ENCODE data around the gene TANK. TPM values are rescaled to one million over a fixed set of nuclear protein-coding genes. Genes with fewer than 3 reads are reported as not detected.
A peak's percentile ranks its signal among the peaks of the same experiment; 100 is the strongest.
"Not testable (repeated sequence)": the region's sequence is repeated elsewhere in the genome, so short reads cannot be mapped to it uniquely, and the experiment has no call there.

Gene TANK
- total RNA-seq, 2 experiments from 2014 or later: 133 to 147 TPM

DNA sequence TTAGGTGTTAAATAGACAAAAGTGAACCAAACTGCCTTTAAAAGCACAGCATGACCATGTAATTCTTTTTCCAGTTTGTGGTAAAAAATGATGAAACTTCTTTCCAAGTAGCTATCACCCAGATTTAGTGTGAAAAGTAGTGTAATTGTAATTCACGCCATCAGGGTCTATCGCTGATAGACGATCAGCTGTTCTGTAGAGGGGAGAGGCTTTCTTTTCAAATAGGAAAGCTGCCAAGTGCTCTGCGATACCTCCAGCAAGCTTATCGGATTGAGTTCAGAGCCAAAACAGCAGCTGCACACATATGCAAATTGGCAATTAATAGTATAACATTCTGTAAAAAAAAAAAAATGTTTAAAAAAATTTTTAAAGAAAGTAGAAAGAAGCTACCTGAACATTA lies 86.1 kb downstream of the TANK start:
- H3K27me3 Mint-ChIP-seq: peaks cover 17% of the 10 kb centered on the region
- DNase-seq (no peak), ATAC-seq (no peak)
- CTCF ChIA-PET: interaction anchor here (1.0 kb wide), 1 partner anchor 9 kb away, joined by 3 read pairs; no protein-coding TSS in a partner anchor
- peaks cover 13% of the 10 kb centered on the region for H3K36me3 Mint-ChIP-seq
- peak overlapping the region; percentile 90 for H3K27ac Mint-ChIP-seq
- H3K4me3 Mint-ChIP-seq: peak overlapping the region; percentile 86
- H3K9me3 Mint-ChIP-seq (ENCODE audit: low read depth): no peaks in the 10 kb centered on the region
- peaks cover 46% of the 10 kb centered on the region for H3K4me1 Mint-ChIP-seq

- H3K9me3 Mint-ChIP-seq (ENCODE audit: low read depth): no peaks in the 10 kb centered on the region
- peaks cover 17% of the 10 kb centered on the region for H3K4me1 Mint-ChIP-seq
- no peak overlapping the region for H3K4me3 Mint-ChIP-seq
- peaks cover 12% of the 10 kb centered on the region for H3K27me3 Mint-ChIP-seq
- DNase-seq (no peak), ATAC-seq (peak; percentile 69)
- H3K36me3 Mint-ChIP-seq: peaks cover 9% of the 10 kb centered on the region
- H3K27ac Mint-ChIP-seq: no peak overlapping the region
- CTCF ChIA-PET: interaction anchor here (0.7 to 2.5 kb wide), 10 partner anchors 8 to 51 kb away, joined by 3 to 7 read pairs (median 4); no protein-coding TSS in a partner anchor
These were observed 90.7 kb downstream of the TANK start for GRCh38 chr2:161250864-161251436.

DNA sequence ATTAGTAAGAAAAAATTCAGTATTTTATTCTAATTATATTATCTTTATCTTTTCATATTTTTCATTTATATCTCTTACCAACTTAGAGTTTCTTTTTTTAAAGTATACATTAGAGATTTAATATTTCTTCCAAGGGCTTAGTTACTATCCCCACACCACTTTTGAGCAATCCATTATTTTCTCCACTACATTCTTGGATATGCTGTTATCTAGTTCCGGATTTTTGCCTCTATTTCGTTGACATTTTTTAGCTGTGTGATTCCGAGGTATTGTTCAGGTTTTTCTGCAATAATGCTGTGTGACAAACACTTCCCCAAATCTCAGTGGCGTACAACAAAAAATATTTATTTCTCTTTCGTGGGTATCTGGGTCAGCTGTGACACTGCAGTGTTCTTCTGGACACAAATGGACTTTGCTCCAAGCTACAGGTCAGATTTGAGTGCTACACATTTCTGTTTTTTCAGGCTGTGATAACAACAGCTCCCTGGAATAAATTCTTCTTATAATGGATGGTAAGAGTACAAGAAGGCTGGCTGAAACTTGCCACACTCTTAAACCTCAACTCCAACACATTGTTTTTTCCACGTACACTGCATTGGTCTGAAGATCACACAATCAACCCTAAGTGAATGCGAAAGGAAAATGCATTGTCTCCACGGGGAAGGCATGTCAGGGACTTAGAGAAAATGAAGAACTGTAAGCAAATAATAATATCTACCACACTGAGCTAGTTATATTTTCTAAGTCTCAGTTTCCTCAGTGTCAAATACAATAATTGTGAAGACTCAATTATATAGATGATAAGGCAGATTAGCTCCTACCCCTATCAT lies 97.1 kb downstream of the TANK start:
- Mint-ChIP-seq H3K27ac (no peak overlapping the region), H3K4me1 (no peaks in the 10 kb centered on the region), H3K9me3 (ENCODE audit: low read depth) (no peaks in the 10 kb centered on the region), H3K36me3 (peaks cover 1% of the 10 kb centered on the region), H3K4me3 (no peak overlapping the region), H3K27me3 (peaks cover 3% of the 10 kb centered on the region)
- CTCF ChIA-PET: no interaction called here
- DNase-seq (no peak), ATAC-seq (no peak)

GRCh38 chr2:161265874-161266273 lies 105.6 kb downstream of the TANK start:
- Mint-ChIP-seq H3K27me3 (peaks cover 13% of the 10 kb centered on the region), H3K36me3 (no peaks in the 10 kb centered on the region), H3K4me1 (no peaks in the 10 kb centered on the region), H3K4me3 (no peak overlapping the region), H3K27ac (no peak overlapping the region), H3K9me3 (ENCODE audit: low read depth) (no peaks in the 10 kb centered on the region)
- CTCF ChIA-PET: interaction anchor here (1.1 kb wide), 1 partner anchor 18 kb away, joined by 3 read pairs; no protein-coding TSS in a partner anchor
- ATAC-seq (no peak), DNase-seq (no peak)

- ATAC-seq (no peak), DNase-seq (no peak)
- Mint-ChIP-seq H3K4me1 (peaks cover 2% of the 10 kb centered on the region), H3K4me3 (no peak overlapping the region), H3K9me3 (ENCODE audit: low read depth) (no peaks in the 10 kb centered on the region), H3K27me3 (peaks cover 20% of the 10 kb centered on the region), H3K36me3 (no peaks in the 10 kb centered on the region), H3K27ac (no peak overlapping the region)
- CTCF ChIA-PET: no interaction called here
These were observed 108.9 kb downstream of the TANK start for GRCh38 chr2:161269111-161269510.

DNA sequence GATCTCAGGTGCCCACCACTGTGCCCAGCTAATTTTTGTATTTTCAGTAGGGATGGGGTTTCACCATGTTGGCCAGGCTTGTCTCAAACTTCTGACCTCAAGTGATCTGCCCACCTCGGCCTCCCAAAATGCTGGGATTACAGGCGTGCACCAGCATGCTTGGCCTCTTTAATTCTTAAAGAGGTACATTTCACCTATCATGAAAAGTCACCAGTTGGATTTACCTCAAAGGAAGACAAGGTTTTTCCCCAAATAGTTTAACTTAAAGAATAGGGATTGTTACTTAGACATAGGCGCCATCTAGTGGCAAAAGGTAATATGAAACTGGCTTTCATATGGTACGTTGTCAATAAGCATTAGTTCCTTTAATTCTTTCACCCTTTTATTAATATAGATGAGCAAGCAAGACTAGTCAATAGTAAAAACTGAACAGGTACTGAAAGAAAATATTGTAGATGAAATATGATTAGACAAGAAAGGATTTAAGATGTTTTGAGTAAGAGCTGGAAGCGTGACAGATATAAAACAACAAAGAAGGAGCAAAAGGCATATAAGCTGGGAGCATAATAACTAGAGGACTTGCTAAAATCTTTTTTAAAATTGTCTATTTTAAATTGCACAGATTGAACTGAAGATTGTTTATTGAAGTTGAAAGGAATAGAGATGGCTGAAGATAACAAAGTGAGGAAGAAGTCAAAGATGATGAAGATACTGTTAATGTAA lies 113.0 kb downstream of the TANK start:
- Mint-ChIP-seq H3K9me3 (ENCODE audit: low read depth) (no peaks in the 10 kb centered on the region), H3K36me3 (no peaks in the 10 kb centered on the region), H3K4me3 (no peak overlapping the region), H3K4me1 (peaks cover 2% of the 10 kb centered on the region), H3K27me3 (peaks cover 29% of the 10 kb centered on the region), H3K27ac (no peak overlapping the region)
- DNase-seq (no peak), ATAC-seq (peak; percentile 67)
- CTCF ChIA-PET: interaction anchor here (0.7 to 1.8 kb wide), 14 partner anchors 8 to 210 kb away, joined by 3 to 8 read pairs (median 3); partner anchors contain the start of gene TBR1

- DNase-seq; H3K27ac Mint-ChIP-seq; ATAC-seq; H3K9me3 Mint-ChIP-seq (ENCODE audit: low read depth); CTCF ChIA-PET; H3K4me3 Mint-ChIP-seq; H3K4me1 Mint-ChIP-seq; H3K36me3 Mint-ChIP-seq: not testable (repeated sequence)
- H3K27me3 Mint-ChIP-seq: peaks cover 29% of the 10 kb centered on the region
These were observed 118.5 kb downstream of the TANK start for GRCh38 chr2:161278564-161279229.

DNA sequence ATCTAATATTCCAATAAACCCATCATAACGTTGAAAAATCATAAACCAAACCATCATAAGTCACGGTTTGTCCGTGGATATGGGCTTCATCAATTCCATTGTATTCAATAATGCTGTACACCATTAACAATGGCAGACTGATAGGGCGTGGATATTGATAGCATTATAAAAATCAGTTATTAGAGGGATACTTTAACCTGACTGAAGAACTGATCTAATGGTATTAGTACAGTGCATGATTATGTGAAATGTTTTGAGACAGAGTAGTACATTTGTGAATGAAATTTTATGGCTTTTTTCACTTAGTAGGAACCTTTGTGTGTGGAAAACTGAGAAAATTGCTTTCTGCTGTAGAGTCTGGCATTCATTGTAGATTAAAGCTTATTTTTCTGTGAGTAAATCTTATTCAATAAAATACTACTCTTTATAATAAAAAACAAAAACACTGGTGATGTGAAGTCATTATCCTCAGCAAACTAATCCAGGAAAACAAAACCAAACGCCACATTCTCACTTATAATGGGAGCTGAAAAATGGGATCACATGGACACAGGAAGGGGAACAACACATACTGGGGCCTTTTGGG lies 119.1 kb downstream of the TANK start:
- H3K4me1 Mint-ChIP-seq; ATAC-seq; DNase-seq; H3K4me3 Mint-ChIP-seq; H3K36me3 Mint-ChIP-seq; CTCF ChIA-PET; H3K27ac Mint-ChIP-seq; H3K9me3 Mint-ChIP-seq (ENCODE audit: low read depth): not testable (repeated sequence)
- peaks cover 34% of the 10 kb centered on the region for H3K27me3 Mint-ChIP-seq

DNA sequence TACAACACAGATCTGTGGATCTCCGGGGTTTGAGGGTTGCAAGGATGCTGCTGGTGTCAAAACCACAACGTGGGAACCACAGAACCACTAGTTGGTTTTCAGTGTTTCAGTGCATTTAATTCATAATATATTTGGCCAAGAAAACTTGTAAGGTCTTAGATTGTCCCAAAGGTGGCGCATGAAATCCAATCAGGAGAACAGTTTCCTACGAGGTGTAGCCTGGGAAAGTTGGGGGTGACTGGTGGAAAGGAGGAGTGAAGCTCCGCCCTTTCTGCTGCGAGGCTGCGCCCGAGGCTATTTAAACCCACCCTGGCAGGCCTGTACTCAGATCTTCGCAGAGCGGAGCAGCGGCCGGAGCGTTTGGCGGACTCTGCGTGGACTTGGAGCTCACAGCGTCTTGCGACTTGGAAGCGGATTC lies 120.7 kb downstream of the TANK start:
- not testable (repeated sequence) for H3K36me3 Mint-ChIP-seq; H3K4me3 Mint-ChIP-seq; H3K4me1 Mint-ChIP-seq; H3K27ac Mint-ChIP-seq; H3K9me3 Mint-ChIP-seq (ENCODE audit: low read depth); ATAC-seq
- CTCF ChIA-PET: interaction anchor here (0.7 kb wide), 2 partner anchors 33 to 844 kb away, joined by 3 read pairs; no protein-coding TSS in a partner anchor
- DNase-seq: peak; percentile 71
- peaks cover 38% of the 10 kb centered on the region for H3K27me3 Mint-ChIP-seq

DNA sequence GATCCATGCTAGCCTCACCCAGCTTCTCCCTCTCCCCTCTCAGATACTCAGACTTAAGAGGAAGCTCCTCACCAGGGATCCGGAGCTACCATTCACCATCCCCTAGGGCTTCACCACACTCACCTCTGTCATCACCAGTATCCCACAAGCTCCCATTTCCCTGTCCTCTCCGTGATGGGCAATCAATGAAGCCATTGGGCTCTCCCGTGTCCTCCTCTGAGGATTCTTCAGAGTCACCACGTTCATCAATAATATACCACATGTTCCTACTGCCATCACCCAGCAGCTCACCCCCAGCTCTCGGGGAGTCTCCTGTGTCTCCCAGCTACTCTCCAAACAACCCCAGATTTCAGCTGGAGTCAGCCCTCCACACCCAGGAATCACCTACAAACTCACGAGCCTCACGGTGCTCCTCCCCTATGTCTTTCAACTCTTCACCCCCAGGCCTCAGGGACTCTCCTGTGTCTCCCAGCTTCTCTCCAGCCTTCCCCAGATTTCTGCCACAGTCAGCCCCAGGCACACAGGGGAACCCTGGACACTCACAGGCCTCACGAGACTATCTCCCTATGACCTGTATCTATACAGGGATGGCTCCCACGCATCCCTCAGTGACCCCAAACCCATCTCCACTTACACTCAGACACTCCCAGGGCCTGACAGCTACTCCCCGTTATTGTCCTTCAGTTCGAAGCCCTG lies 121.5 kb downstream of the TANK start:
- not testable (repeated sequence) for H3K9me3 Mint-ChIP-seq (ENCODE audit: low read depth); H3K27ac Mint-ChIP-seq; H3K36me3 Mint-ChIP-seq; ATAC-seq; H3K4me1 Mint-ChIP-seq; H3K4me3 Mint-ChIP-seq; DNase-seq
- peaks cover 42% of the 10 kb centered on the region for H3K27me3 Mint-ChIP-seq
- CTCF ChIA-PET: interaction anchor here (0.7 to 1.4 kb wide), 4 partner anchors 8 to 908 kb away, joined by 3 to 6 read pairs (median 4); no protein-coding TSS in a partner anchor

GRCh38 chr2:161282311-161282644 lies 122.0 kb downstream of the TANK start:
- H3K27ac Mint-ChIP-seq; ATAC-seq; DNase-seq; H3K9me3 Mint-ChIP-seq (ENCODE audit: low read depth); H3K4me3 Mint-ChIP-seq; H3K4me1 Mint-ChIP-seq; H3K36me3 Mint-ChIP-seq: not testable (repeated sequence)
- peaks cover 43% of the 10 kb centered on the region for H3K27me3 Mint-ChIP-seq
- CTCF ChIA-PET: interaction anchor here (1.4 kb wide), 2 partner anchors 9 to 907 kb away, joined by 4 to 6 read pairs; no protein-coding TSS in a partner anchor

DNA sequence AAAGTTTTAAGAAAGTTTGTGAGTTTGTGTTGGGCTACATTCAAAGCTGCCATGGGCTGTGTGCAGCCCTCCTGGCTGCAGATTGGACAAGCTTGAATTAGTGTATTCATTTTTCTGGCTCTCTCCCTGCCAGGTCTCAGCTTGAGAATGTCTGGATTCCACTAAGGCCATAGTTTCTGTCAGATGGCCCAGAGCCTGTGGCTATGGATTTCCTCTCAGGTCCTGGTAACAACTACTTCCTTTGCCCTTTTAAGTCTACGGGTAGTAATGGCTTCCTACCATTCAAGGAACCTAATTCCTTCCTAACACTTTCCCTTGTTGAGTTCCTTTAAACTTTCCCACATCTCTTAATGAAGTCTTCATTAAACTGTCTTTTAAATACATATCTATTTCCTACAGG lies 123.7 kb downstream of the TANK start:
- CTCF ChIA-PET: interaction anchor here (0.6 kb wide), 1 partner anchor 40 kb away, joined by 3 read pairs; no protein-coding TSS in a partner anchor

More for the DNA sequence above, 123.7 kb downstream of the TANK start:
- Mint-ChIP-seq H3K4me1 (peaks cover 4% of the 10 kb centered on the region), H3K27me3 (peaks cover 54% of the 10 kb centered on the region), H3K9me3 (ENCODE audit: low read depth) (peaks cover 2% of the 10 kb centered on the region), H3K36me3 (no peaks in the 10 kb centered on the region), H3K4me3 (no peak overlapping the region), H3K27ac (no peak overlapping the region)
- no peak for ATAC-seq
- no peak for DNase-seq

Data from activated CD8-positive, alpha-beta memory T cell treated with anti-CD3 and anti-CD28 coated beads, Interleukin-2, amount 10 ng/mL, durations not matched to agents 7 days and 5 days (primary cell).